Measurements from ENCODE around the gene ACP4.

Gene ACP4

DNA sequence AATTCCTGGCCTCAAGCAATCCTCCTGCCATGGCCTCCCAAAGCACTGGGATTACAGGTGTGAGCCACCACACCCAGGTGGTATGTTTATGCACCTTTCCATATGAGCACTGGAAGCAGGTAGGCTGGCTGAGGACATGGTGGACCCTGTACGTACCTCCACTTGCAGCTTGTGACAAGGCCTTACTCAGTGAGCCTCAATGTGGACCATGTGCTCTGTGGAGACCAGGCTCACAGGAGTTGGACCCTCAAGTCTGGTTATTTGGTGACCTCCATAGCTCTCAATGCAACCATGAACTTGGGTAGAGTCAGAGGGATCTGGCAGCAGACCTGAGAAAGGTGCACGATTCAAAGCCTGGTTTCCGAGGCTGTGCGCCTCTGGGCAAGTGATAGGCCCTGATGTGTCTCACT lies 5.5 kb downstream of the ACP4 start:
- H3K4me3 ChIP-seq (ENCODE audit: low read depth, low read length) = no peak overlapping the region
- DNase-seq (ENCODE audit: low read depth) = no peak
- in situ Hi-C loops (cut with HindIII; ENCODE audit: low sequenced_read_pairs) = no loop called here
- TF ChIP-seq, protein P1, sequence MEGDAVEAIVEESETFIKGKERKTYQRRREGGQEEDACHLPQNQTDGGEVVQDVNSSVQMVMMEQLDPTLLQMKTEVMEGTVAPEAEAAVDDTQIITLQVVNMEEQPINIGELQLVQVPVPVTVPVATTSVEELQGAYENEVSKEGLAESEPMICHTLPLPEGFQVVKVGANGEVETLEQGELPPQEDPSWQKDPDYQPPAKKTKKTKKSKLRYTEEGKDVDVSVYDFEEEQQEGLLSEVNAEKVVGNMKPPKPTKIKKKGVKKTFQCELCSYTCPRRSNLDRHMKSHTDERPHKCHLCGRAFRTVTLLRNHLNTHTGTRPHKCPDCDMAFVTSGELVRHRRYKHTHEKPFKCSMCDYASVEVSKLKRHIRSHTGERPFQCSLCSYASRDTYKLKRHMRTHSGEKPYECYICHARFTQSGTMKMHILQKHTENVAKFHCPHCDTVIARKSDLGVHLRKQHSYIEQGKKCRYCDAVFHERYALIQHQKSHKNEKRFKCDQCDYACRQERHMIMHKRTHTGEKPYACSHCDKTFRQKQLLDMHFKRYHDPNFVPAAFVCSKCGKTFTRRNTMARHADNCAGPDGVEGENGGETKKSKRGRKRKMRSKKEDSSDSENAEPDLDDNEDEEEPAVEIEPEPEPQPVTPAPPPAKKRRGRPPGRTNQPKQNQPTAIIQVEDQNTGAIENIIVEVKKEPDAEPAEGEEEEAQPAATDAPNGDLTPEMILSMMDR (IDR thresholded peaks at IDR 0.05; ENCODE audit: low read depth, low read length, missing control alignments) = no peak

DNA sequence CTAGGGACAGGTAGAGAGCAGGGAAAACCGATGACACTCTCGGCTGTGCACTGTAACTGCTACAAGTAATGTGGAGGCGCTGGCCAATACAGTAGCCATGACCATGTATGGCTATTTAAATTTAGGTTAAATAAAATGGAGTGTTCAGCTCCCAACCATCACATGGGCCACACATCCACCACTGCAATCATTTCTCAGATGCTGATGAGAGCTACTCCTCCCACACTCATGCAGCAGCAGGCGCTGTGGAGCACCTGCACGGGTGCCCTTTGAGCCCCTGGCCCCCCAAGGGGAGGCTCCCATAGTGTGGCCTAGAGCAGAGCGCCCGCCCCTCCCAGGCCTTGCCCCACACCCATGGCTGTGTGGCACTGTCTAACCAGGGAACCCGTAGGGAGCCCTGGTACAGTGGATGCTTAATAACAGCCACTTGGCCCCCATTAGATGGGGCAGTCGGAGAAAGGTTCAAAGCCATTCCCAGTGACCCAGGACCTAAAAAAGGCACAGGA lies 6.0 kb downstream of the ACP4 start:
- no peak for DNase-seq (ENCODE audit: low read depth)
- H3K4me3 ChIP-seq (ENCODE audit: low read depth, low read length) = no peak overlapping the region
- TF ChIP-seq, protein P1 (IDR thresholded peaks at IDR 0.05; ENCODE audit: low read depth, low read length, missing control alignments) = no peak
- in situ Hi-C loops (cut with HindIII; ENCODE audit: low sequenced_read_pairs) = no loop called here

DNA sequence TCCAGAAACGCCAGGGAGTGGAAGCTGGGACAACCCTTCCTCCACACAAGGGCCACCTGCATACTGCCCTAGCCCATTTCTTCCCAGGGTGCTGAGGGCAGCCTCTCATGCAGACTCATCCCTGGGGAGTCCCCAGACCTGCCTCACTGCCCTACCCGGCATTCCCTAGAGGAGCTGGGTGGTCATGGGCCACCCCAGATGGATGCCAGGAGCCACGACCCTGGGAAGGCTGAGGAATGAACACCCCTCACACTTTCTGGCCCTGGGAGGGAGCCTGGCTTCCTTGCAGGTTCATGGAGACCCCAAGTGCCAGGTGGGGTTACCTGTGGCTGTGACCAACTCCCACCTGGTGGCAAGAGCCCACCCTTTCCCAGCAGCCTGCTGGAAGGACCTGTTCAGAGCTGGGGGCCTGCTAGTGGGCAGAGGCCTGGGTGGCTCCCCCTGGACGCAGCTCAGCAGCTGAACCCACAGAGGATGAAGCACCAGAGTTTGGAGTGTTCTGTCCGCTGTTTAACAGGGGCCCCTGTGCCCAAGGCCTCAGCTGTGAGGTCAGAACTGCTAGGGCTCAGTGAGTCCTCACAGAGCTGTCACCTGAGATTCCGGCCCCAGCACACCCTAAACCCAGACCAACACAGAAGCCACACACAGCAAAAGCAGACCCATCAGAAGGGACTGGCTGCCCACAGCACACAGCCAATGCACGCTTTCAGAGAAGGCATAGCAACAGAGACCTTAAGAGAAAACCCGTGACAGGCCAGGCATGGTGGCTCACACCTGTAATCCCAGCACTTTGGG lies 6.6 kb downstream of the ACP4 start:
- DNase-seq (ENCODE audit: low read depth) = no peak
- in situ Hi-C loops (cut with HindIII; ENCODE audit: low sequenced_read_pairs) = no loop called here
- H3K4me3 ChIP-seq (ENCODE audit: low read depth, low read length) = no peak overlapping the region
- TF ChIP-seq, protein P1 (IDR thresholded peaks at IDR 0.05; ENCODE audit: low read depth, low read length, missing control alignments) = no peak

DNA sequence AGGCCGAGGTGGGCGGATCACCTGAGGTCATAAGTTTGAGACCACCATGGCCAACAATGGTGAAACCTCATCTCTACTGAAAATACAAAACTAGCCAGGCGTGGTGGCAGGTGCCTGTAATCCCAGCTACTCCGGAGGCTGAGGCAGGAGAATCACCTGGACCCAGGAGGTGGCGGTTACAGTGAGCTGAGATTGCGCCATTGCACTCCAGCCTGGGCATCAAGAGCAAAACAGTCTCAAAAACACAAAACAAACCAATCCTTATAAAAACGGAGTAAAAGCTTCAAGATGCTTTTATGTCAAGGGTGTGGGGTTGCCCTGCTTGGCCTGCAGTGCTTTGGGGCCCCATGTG lies 7.2 kb downstream of the ACP4 start:
- TF ChIP-seq, protein P1 (IDR thresholded peaks at IDR 0.05; ENCODE audit: low read depth, low read length, missing control alignments) = no peak
- DNase-seq (ENCODE audit: low read depth) = no peak
- in situ Hi-C loops (cut with HindIII; ENCODE audit: low sequenced_read_pairs) = no loop called here
- no peak overlapping the region for H3K4me3 ChIP-seq (ENCODE audit: low read depth, low read length)

DNA sequence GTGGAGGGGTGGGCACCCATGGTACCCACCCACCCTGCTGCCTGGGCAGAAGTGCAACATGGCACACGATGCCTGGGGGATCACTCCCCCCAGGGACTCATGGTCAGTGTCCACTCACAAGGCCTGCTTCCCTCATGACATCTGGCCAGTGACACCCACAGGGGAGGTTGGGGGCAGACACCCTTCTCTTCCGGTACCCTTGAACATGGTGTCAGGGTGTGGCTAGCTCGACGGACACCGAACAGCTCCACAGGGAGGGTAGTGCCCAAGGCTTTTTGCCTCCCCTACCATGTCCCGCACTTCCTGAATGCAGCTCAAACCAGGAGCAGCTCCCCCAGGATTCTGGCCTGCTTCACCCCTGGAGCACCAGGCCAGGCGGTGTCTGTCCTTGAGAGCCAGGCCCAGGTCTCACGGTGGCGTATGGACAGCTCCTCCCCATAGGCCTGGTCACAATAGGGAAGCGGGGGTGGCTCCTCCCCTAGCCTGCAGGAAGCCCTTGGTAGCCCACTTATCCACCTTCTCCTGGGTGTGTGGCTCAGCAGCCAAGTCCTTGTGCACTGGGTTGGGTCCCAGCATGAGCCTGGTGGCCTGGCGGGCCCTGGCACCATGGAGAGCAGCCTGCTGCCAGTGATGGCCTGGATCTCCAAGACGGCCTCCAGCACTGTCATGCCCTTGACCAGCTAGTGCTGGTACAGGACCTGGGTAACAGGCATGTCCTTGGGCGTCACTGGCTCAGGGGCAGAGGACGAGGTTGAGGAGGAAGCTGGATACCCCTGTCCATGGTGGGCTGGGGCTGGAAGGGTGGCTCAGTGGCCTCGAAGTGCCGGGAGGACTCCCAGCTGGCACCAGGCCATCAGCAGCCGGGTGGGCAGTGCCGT lies 7.8 kb downstream of the ACP4 start:
- in situ Hi-C loops (cut with HindIII; ENCODE audit: low sequenced_read_pairs) = no loop called here
- TF ChIP-seq, protein P1 (IDR thresholded peaks at IDR 0.05; ENCODE audit: low read depth, low read length, missing control alignments) = no peak
- DNase-seq (ENCODE audit: low read depth) = no peak
- no peak overlapping the region for H3K4me3 ChIP-seq (ENCODE audit: low read depth, low read length)

DNA sequence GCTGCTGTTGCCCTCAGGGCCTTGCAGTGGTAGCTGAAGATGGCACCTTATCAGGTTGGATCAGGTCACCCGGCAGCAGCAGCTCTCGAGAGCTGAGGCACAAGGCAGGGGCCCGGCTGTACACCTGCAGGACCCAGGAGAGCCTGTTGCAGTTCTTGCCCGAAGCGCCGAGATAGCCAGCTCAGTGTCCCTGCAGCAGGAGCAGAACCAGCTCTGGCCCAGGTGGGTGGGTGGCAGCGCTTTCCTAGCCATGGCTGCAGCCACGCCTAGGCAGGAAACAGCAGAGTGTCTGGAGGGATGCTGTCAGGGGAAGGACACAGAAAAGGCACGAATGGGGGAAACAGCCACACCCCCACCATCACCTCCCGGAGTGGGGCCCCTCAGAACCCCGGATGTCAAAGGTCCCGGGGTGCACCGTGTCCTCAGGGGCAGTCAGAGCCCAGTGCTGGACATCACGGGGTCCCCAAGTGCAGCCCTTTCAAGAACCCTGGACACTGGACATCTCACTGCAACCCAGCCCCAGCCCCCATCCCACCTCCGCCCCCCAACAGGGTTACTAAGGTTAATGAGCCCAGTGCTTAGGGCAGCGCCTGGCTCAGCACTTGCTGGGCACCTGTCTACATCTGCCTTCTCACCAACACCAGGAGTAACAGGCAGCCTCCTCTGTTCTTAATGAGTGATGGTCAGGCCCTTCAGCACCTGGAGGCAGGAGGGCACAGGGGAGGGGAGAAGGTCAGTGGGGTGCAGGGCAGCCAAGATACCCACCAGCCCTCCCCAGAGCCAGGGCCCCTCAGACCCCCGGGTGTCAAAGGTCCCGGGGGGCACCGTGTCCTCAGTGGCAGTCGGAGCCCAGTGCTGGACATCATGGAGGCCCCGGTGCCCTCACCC lies 8.7 kb downstream of the ACP4 start:
- TF ChIP-seq, protein P1 (IDR thresholded peaks at IDR 0.05; ENCODE audit: low read depth, low read length, missing control alignments) = no peak
- no peak overlapping the region for H3K4me3 ChIP-seq (ENCODE audit: low read depth, low read length)
- in situ Hi-C loops (cut with HindIII; ENCODE audit: low sequenced_read_pairs) = no loop called here
- DNase-seq (ENCODE audit: low read depth) = no peak
